Parathyroid adenoma (tissue), 2 donors: ENCODE data around the gene GBP2.

ENCODE experiments used
- H2AFZ ChIP-seq: fragments of 300-600 bp; sonication (generic); one replicate; pipeline ENCODE4 v1.7.0; 2017; ENCODE audit warnings: antibody characterized with exemption, mild to moderate bottlenecking
- H3K27ac ChIP-seq: fragments of 300-600 bp; sonication (generic); one replicate; pipeline ENCODE4 v1.7.0; 2017
- H3K27me3 ChIP-seq: fragments of 300-600 bp; sonication (generic); one replicate; pipeline ENCODE4 v1.7.0; 2017; ENCODE audit warnings: low read length; ENCODE audit not compliant: control insufficient read depth, insufficient read depth
- H3K36me3 ChIP-seq: fragments of 300-600 bp; sonication (generic); one replicate; pipeline ENCODE4 v1.7.0; 2017; ENCODE audit warnings: low read length; ENCODE audit not compliant: control insufficient read depth, insufficient read depth
- H3K4me1 ChIP-seq: fragments of 300-600 bp; sonication (generic); one replicate; pipeline ENCODE4 v1.7.0; 2017; ENCODE audit warnings: control low read depth
- H3K4me2 ChIP-seq: fragments of 300-600 bp; sonication (generic); one replicate; pipeline ENCODE4 v1.7.0; 2017; ENCODE audit warnings: low read length
- H3K4me3 ChIP-seq: fragments of 300-600 bp; sonication (generic); one replicate; pipeline ENCODE4 v1.7.0; 2017; ENCODE audit warnings: low read depth, low read length
- H3K79me2 ChIP-seq: fragments of 300-600 bp; sonication (generic); one replicate; pipeline ENCODE4 v1.7.0; 2017; ENCODE audit warnings: control low read depth
- H3K9ac ChIP-seq: fragments of 300-600 bp; sonication (generic); one replicate; pipeline ENCODE4 v1.7.0; 2017; ENCODE audit warnings: mild to moderate bottlenecking
- H3K9me3 ChIP-seq: fragments of 300-600 bp; sonication (generic); one replicate; pipeline ENCODE4 v1.7.0; 2017; ENCODE audit warnings: low read length; ENCODE audit not compliant: control insufficient read depth
- CTCF ChIP-seq: fragments of 300-600 bp; sonication (generic); IDR thresholded peaks from one replicate; pipeline ENCODE4 v1.7.0; 2017; ENCODE audit warnings: antibody characterized with exemption, mild to moderate bottlenecking
- donor health status: primary hyperparathyroidism.

GBP2 gene

GRCh38 chr1:89065079-89065868 lies 60.6 kb downstream of the GBP2 start, which contains the start of gene GBP1:
TSS of gene GBP1 (minus strand) at chr1:89065208. CDS start at chr1:89063234, 1,974 bp downstream.
- no peaks in the 10 kb centered on the region for H3K27me3 ChIP-seq
- H2AFZ ChIP-seq = peak within 1 kb of the TSS; percentile 53
- peak within 1 kb of the TSS; percentile 70 for H3K4me3 ChIP-seq
- peak within 1 kb of the TSS; percentile 98 for H3K27ac ChIP-seq
- no peaks in the 10 kb centered on the region for H3K9me3 ChIP-seq
- peak within 1 kb of the TSS; percentile 75 for H3K4me2 ChIP-seq
- peak within 1 kb of the TSS; percentile 40 for H3K9ac ChIP-seq
- H3K79me2 ChIP-seq = no peaks in the 10 kb centered on the region
- H3K36me3 ChIP-seq = no peaks in the 10 kb centered on the region
- H3K4me1 ChIP-seq = peaks cover 9% of the 10 kb centered on the region
- TF ChIP-seq CTCF = no peak

GRCh38 chr1:89064632-89065031 lies 61.3 kb downstream of the GBP2 start:
- peak overlapping the region; percentile 70 for H3K4me3 ChIP-seq
- no peaks in the 10 kb centered on the region for H3K27me3 ChIP-seq
- peak overlapping the region; percentile 75 for H3K4me2 ChIP-seq
- H3K9ac ChIP-seq = peak overlapping the region; percentile 40
- peak overlapping the region; percentile 30 for H2AFZ ChIP-seq
- TF ChIP-seq CTCF = no peak
- H3K27ac ChIP-seq = peak overlapping the region; percentile 98
- H3K9me3 ChIP-seq = no peaks in the 10 kb centered on the region
- peaks cover 9% of the 10 kb centered on the region for H3K4me1 ChIP-seq
- no peaks in the 10 kb centered on the region for H3K36me3 ChIP-seq
- H3K79me2 ChIP-seq = no peaks in the 10 kb centered on the region

- Histone ChIP-seq H3K27ac (peak overlapping the region; percentile 98), H3K9me3 (no peaks in the 10 kb centered on the region), H3K36me3 (no peaks in the 10 kb centered on the region), H3K79me2 (no peaks in the 10 kb centered on the region), H3K27me3 (no peaks in the 10 kb centered on the region), H3K4me1 (peaks cover 9% of the 10 kb centered on the region), H3K4me3 (no peak overlapping the region), H3K4me2 (no peak overlapping the region), H2AFZ (no peak overlapping the region), H3K9ac (no peak overlapping the region)
- TF ChIP-seq CTCF = no peak
Observed at GRCh38 chr1:89063094-89063493, 62.8 kb downstream of the GBP2 start.

GRCh38 chr1:89060091-89060490 lies 65.8 kb downstream of the GBP2 start:
- Histone ChIP-seq H3K9me3 (no peaks in the 10 kb centered on the region), H3K4me1 (peaks cover 7% of the 10 kb centered on the region), H3K9ac (no peak overlapping the region), H3K36me3 (no peaks in the 10 kb centered on the region), H3K27me3 (no peaks in the 10 kb centered on the region), H3K79me2 (no peaks in the 10 kb centered on the region), H3K4me2 (no peak overlapping the region), H3K4me3 (no peak overlapping the region), H3K27ac (no peak overlapping the region), H2AFZ (no peak overlapping the region)
- TF ChIP-seq CTCF = no peak
